ENCODE results near the gene DENND6B. TPM values are rescaled to one million over a fixed set of nuclear protein-coding genes. Genes with fewer than 3 reads are reported as not detected.
"Not testable (repeated sequence)": the region's sequence is repeated elsewhere in the genome, so short reads cannot be mapped to it uniquely, and the experiment has no call there.

DENND6B gene
- polyA plus RNA-seq (2011; rRNA removed) = 3.7 and 8.2 TPM in 2 replicates
- 5.4 and 6.3 TPM in 2 replicates for polyA minus RNA-seq (2011; rRNA and poly(A)+ RNA removed)

GRCh38 chr22:50326956-50327710, at the start of gene DENND6B:
Gene DENND6B, minus strand, starts transcription at chr22:50327012. Its CDS starts 24 bp downstream, at chr22:50326988.
- DNase-seq (ENCODE audit: low read depth) = no peak
- POLR2A ChIA-PET = no interaction called here
- no peak for TF ChIP-seq CTCF (IDR thresholded peaks at IDR 0.05; ENCODE audit: insufficient read depth, low read depth, low read length)
- Histone ChIP-seq H3K27me3 (ENCODE audit: control insufficient read depth, insufficient read depth, low read length) (no peaks in the 10 kb centered on the region), H3K4me3 (ENCODE audit: low read depth, low read length) (peak within 1 kb of the TSS; percentile 65), H3K36me3 (ENCODE audit: control insufficient read depth, insufficient read depth, low read length) (no peaks in the 10 kb centered on the region)
- CTCF ChIA-PET = interaction anchor here (0.7 to 8.9 kb wide), 21 partner anchors 11 to 85 kb away, joined by 3 to 78 read pairs (median 5); partner anchors contain the start of genes HDAC10, MAPK12, PLXNB2 and TUBGCP6

- no peaks in the 10 kb centered on the region for H3K27me3 ChIP-seq (ENCODE audit: control insufficient read depth, insufficient read depth, low read length)
- no peak overlapping the region for H3K4me3 ChIP-seq (ENCODE audit: low read depth, low read length)
- no peak for TF ChIP-seq CTCF (IDR thresholded peaks at IDR 0.05; ENCODE audit: insufficient read depth, low read depth, low read length)
- H3K36me3 ChIP-seq (ENCODE audit: control insufficient read depth, insufficient read depth, low read length) = peaks cover 5% of the 10 kb centered on the region; the same call in 1 of the 2 replicates
- ChIA-PET POLR2A (no interaction called here), CTCF (no interaction called here)
- no peak for DNase-seq (ENCODE audit: low read depth)
Observed at GRCh38 chr22:50376085-50376651, 49.4 kb upstream of the DENND6B start.

- Histone ChIP-seq H3K36me3 (ENCODE audit: control insufficient read depth, insufficient read depth, low read length) (peaks cover 8% of the 10 kb centered on the region; the same call in 1 of the 2 replicates), H3K27me3 (ENCODE audit: control insufficient read depth, insufficient read depth, low read length) (no peaks in the 10 kb centered on the region), H3K4me3 (ENCODE audit: low read depth, low read length) (no peak overlapping the region)
- CTCF ChIA-PET = interaction anchor here (1.4 kb wide), 1 partner anchor 130 kb away, joined by 5 read pairs; no protein-coding TSS in a partner anchor
- POLR2A ChIA-PET = no interaction called here
- no peak for DNase-seq (ENCODE audit: low read depth)
- no peak for TF ChIP-seq CTCF (IDR thresholded peaks at IDR 0.05; ENCODE audit: insufficient read depth, low read depth, low read length)
Observed at GRCh38 chr22:50371101-50371648, 44.4 kb upstream of the DENND6B start.

- TF ChIP-seq CTCF (IDR thresholded peaks at IDR 0.05; ENCODE audit: insufficient read depth, low read depth, low read length) = no peak
- H3K36me3 ChIP-seq (ENCODE audit: control insufficient read depth, insufficient read depth, low read length) = peaks cover 6% of the 10 kb centered on the region; the same call in 1 of the 2 replicates
- POLR2A ChIA-PET = no interaction called here
- no peak for DNase-seq (ENCODE audit: low read depth)
- CTCF ChIA-PET = interaction anchor here (0.6 to 1.6 kb wide), 4 partner anchors 20 to 131 kb away, joined by 3 to 4 read pairs (median 4); no protein-coding TSS in a partner anchor
- no peak overlapping the region for H3K4me3 ChIP-seq (ENCODE audit: low read depth, low read length)
- H3K27me3 ChIP-seq (ENCODE audit: control insufficient read depth, insufficient read depth, low read length) = no peaks in the 10 kb centered on the region
Observed at GRCh38 chr22:50367778-50368500, 41.1 kb upstream of the DENND6B start.

- H3K27me3 ChIP-seq (ENCODE audit: control insufficient read depth, insufficient read depth, low read length); DNase-seq (ENCODE audit: low read depth); H3K4me3 ChIP-seq (ENCODE audit: low read depth, low read length); H3K36me3 ChIP-seq (ENCODE audit: control insufficient read depth, insufficient read depth, low read length); POLR2A ChIA-PET: not testable (repeated sequence)
- CTCF ChIA-PET = interaction anchor here (1.0 to 1.4 kb wide), 3 partner anchors 11 to 38 kb away, joined by 3 to 4 read pairs (median 3); no protein-coding TSS in a partner anchor
Observed at GRCh38 chr22:50363803-50364194, 37.0 kb upstream of the DENND6B start.
